PFSK-1 (cell line): ENCODE data around the gene RALGDS.

Experiments used
- FOXP2 ChIP-seq: optimal IDR thresholded peaks from 2 replicates; pipeline ENCODE3; 2011; ENCODE audit warnings: borderline replicate concordance, control low read depth, inconsistent platforms; ENCODE audit not compliant: insufficient read depth; ENCODE audit errors: extremely low read length, extremely low read depth
- POLR2AphosphoS5 ChIP-seq: IDR thresholded peaks from 2 replicates; pipeline ENCODE4 v1.6.1; 2012; ENCODE audit warnings: low read depth, mild to moderate bottlenecking, control low read depth, low read length, moderate library complexity
- SIN3A ChIP-seq: IDR thresholded peaks from 2 replicates; pipeline ENCODE4 v1.6.1; 2012; ENCODE audit warnings: mild to moderate bottlenecking, low read length, moderate library complexity, borderline replicate concordance; ENCODE audit not compliant: insufficient read depth
- TAF1 ChIP-seq: IDR thresholded peaks from 2 replicates; pipeline ENCODE4 v1.6.1; 2012; ENCODE audit warnings: low read length, control low read depth, borderline replicate concordance; ENCODE audit not compliant: insufficient read depth
- TF ChIP-seq, protein P1 (sequence below), 2 experiments: IDR thresholded peaks; 2 replicates each; pipeline versions ENCODE4 v1.6.1 to v1.8.0; 2011 to 2012; ENCODE audit warnings: low read depth in 2 of 2, low read length in 2 of 2, control low read depth in 1 of 2, inconsistent platforms in 1 of 2, mild to moderate bottlenecking in 1 of 2, moderate library complexity in 1 of 2; ENCODE audit not compliant: insufficient read depth in 1 of 2

RALGDS gene

DNA sequence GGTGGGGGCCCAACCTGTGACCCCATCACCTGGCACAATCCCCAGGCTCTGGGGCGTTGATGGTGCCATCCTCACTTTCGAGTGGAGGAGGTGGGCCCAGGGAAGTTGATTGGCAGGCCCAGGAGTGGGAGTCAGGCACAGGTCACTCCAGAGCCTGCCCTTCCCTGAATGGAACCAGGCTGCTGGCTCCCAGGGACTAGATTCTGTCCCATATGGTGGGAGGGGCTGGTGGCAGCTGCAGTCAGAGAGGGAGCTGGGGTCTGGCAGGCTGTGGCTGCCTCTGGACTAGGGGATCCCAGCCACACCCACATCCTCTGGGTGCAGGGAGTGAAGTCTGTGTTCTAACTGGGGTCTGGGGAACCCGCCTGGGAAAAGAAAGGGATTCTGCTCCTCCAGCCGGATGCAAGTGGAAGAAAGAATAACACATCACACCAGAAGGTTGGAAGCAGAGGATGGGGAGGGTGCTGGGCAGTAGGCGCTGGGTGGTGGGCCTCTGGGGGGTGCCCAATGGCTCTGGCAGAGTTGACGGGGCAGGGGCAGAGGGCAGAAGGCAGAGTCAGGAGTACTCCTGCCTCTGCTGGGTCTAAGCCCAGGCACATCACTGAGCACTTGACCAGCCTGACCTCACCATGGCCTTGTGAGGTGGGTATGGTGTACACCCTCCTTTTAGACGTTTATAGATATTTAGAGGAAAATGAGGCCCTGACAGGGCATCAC is 33.5 kb downstream of the RALGDS start:
- TF ChIP-seq TAF1 (no peak), POLR2AphosphoS5 (no peak), FOXP2 (no peak), SIN3A (no peak)
- TF ChIP-seq, protein P1, sequence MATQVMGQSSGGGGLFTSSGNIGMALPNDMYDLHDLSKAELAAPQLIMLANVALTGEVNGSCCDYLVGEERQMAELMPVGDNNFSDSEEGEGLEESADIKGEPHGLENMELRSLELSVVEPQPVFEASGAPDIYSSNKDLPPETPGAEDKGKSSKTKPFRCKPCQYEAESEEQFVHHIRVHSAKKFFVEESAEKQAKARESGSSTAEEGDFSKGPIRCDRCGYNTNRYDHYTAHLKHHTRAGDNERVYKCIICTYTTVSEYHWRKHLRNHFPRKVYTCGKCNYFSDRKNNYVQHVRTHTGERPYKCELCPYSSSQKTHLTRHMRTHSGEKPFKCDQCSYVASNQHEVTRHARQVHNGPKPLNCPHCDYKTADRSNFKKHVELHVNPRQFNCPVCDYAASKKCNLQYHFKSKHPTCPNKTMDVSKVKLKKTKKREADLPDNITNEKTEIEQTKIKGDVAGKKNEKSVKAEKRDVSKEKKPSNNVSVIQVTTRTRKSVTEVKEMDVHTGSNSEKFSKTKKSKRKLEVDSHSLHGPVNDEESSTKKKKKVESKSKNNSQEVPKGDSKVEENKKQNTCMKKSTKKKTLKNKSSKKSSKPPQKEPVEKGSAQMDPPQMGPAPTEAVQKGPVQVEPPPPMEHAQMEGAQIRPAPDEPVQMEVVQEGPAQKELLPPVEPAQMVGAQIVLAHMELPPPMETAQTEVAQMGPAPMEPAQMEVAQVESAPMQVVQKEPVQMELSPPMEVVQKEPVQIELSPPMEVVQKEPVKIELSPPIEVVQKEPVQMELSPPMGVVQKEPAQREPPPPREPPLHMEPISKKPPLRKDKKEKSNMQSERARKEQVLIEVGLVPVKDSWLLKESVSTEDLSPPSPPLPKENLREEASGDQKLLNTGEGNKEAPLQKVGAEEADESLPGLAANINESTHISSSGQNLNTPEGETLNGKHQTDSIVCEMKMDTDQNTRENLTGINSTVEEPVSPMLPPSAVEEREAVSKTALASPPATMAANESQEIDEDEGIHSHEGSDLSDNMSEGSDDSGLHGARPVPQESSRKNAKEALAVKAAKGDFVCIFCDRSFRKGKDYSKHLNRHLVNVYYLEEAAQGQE (IDR thresholded peaks at IDR 0.05; ENCODE audit: insufficient read depth in 1 of 2, low read depth in 2 of 2, low read length in 2 of 2), result no peak

GRCh38 chr9:133086894-133087293 is 34.1 kb downstream of the RALGDS start:
- no peak for TF ChIP-seq SIN3A
- no peak for TF ChIP-seq TAF1
- TF ChIP-seq POLR2AphosphoS5, result no peak
- TF ChIP-seq, protein P1 (IDR thresholded peaks at IDR 0.05; ENCODE audit: insufficient read depth in 1 of 2, low read depth in 2 of 2, low read length in 2 of 2), result no peak
- TF ChIP-seq FOXP2, result no peak

DNA sequence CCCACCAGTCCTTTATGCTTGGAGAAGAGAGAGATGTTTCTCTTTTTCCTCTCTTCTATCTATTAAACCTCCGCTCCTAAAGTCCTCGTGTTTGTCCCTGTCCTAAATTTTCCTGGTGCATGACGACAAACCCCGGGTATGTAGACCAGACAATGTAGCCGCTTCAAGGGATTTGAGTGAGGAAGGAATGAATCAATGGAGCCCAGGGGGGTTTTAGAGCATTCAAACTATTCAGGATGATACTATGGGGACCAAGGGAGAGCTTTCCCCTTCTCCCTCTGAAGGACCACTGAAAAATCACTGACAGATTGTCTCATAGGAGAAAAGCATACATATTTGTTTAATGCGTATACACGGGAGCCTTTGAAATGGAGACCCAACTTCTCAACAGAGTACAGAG is 40.9 kb downstream of the RALGDS start:
- no peak for TF ChIP-seq POLR2AphosphoS5
- TF ChIP-seq, protein P1 (IDR thresholded peaks at IDR 0.05; ENCODE audit: insufficient read depth in 1 of 2, low read depth in 2 of 2, low read length in 2 of 2), result no peak
- no peak for TF ChIP-seq SIN3A
- TF ChIP-seq TAF1, result no peak
- no peak for TF ChIP-seq FOXP2

- no peak for TF ChIP-seq FOXP2
- no peak for TF ChIP-seq POLR2AphosphoS5
- TF ChIP-seq TAF1, result no peak
- TF ChIP-seq, protein P1 (IDR thresholded peaks at IDR 0.05; ENCODE audit: insufficient read depth in 1 of 2, low read depth in 2 of 2, low read length in 2 of 2), result no peak
- no peak for TF ChIP-seq SIN3A
Measured at GRCh38 chr9:133078486-133078885, 42.6 kb downstream of the RALGDS start.

GRCh38 chr9:133076691-133077090 is 44.3 kb downstream of the RALGDS start:
- TF ChIP-seq POLR2AphosphoS5, result no peak
- TF ChIP-seq TAF1, result no peak
- no peak for TF ChIP-seq FOXP2
- TF ChIP-seq, protein P1 (IDR thresholded peaks at IDR 0.05; ENCODE audit: insufficient read depth in 1 of 2, low read depth in 2 of 2, low read length in 2 of 2), result no peak
- TF ChIP-seq SIN3A, result no peak
